Right atrium auricular region (tissue), 2 donors: ENCODE results near the gene MGMT. TPM values are rescaled to one million over a fixed set of nuclear protein-coding genes. Genes with fewer than 3 reads are reported as not detected.

Source experiments
- DNase-seq: peaks from one replicate; pipeline ENCODE4 v3.0.0-alpha.2; 2019; ENCODE audit warnings: low spot score
- H3K27ac ChIP-seq, 2 donors: fragments of 200-600 bp; sonication (generic); 1 replicate in 1 of 2; 2 replicates in 1 of 2; pipeline ENCODE4 v1.5.1; 2016 to 2019
- H3K27me3 ChIP-seq, 2 donors: fragments of 200-600 bp; sonication (generic); one replicate each; pipeline versions ENCODE4 v1.5.1 to v1.6.0; 2017 to 2019
- H3K36me3 ChIP-seq: fragments of 200-600 bp; sonication (generic); one replicate; pipeline ENCODE4 v1.5.1; 2016
- H3K4me1 ChIP-seq, 2 donors: fragments of 200-600 bp; sonication (generic); one replicate each; pipeline versions ENCODE4 v1.5.1 to v1.6.0; 2017 to 2019
- H3K4me3 ChIP-seq, 2 donors: fragments of 200-600 bp; sonication (generic); 1 replicate in 1 of 2; 2 replicates in 1 of 2; pipeline ENCODE4 v1.5.1; 2017 to 2019; ENCODE audit warnings: mild to moderate bottlenecking in 1 of 2, moderate library complexity in 1 of 2
- H3K9me3 ChIP-seq, 2 donors: fragments of 200-600 bp; sonication (generic); one replicate each; pipeline ENCODE4 v1.5.1; 2019
- CTCF ChIP-seq, 2 donors: fragments of 200-600 bp; sonication (generic); IDR thresholded peaks; one replicate each; pipeline ENCODE4 v1.5.1; 2019; ENCODE audit warnings: antibody characterized with exemption in 2 of 2
- total RNA-seq, 2 donors: library from RNA; depleted of rRNA; stranded (reverse); fragments of >200 nt; gene quantifications; one replicate each; pipeline ENCODE4 v1.1.0, GENCODE V29; 2016

The MGMT gene
- total RNA-seq, 2 donors from 2014 or later, result 18.2 to 19.2 TPM

GRCh38 chr10:129779126-129780111 is 312.4 kb downstream of the MGMT start:
- no peak for DNase-seq
- Histone ChIP-seq H3K36me3 (no peaks in the 10 kb centered on the region), H3K4me3 (no peak overlapping the region), H3K9me3 (no peaks in the 10 kb centered on the region), H3K27me3 (no peaks in the 10 kb centered on the region), H3K27ac (no peak overlapping the region), H3K4me1 (no peaks in the 10 kb centered on the region)
- TF ChIP-seq CTCF (IDR thresholded peaks at IDR 0.05), result no peak

GRCh38 chr10:129780198-129780597 is 313.2 kb downstream of the MGMT start:
- Histone ChIP-seq H3K4me1 (no peaks in the 10 kb centered on the region), H3K9me3 (no peaks in the 10 kb centered on the region), H3K4me3 (no peak overlapping the region), H3K27ac (no peak overlapping the region), H3K36me3 (no peaks in the 10 kb centered on the region), H3K27me3 (no peaks in the 10 kb centered on the region)
- TF ChIP-seq CTCF (IDR thresholded peaks at IDR 0.05), result no peak
- DNase-seq, result no peak

- no peak for TF ChIP-seq CTCF (IDR thresholded peaks at IDR 0.05)
- H3K4me3 ChIP-seq, result no peak overlapping the region
- no peak for DNase-seq
Measured at GRCh38 chr10:129780901-129781795, 314.1 kb downstream of the MGMT start.

GRCh38 chr10:129784291-129784690 is 317.2 kb downstream of the MGMT start:
- Histone ChIP-seq H3K4me3 (no peak overlapping the region), H3K27me3 (no peaks in the 10 kb centered on the region), H3K4me1 (no peaks in the 10 kb centered on the region), H3K9me3 (no peaks in the 10 kb centered on the region), H3K27ac (no peak overlapping the region), H3K36me3 (no peaks in the 10 kb centered on the region)
- no peak for TF ChIP-seq CTCF (IDR thresholded peaks at IDR 0.05)
- DNase-seq, result no peak

More at GRCh38 chr10:129780901-129781795, 314.1 kb downstream of the MGMT start:
- Histone ChIP-seq H3K4me1 (no peaks in the 10 kb centered on the region), H3K27me3 (no peaks in the 10 kb centered on the region), H3K27ac (no peak overlapping the region), H3K9me3 (no peaks in the 10 kb centered on the region), H3K36me3 (no peaks in the 10 kb centered on the region)

- H3K4me3 ChIP-seq, result no peak overlapping the region
- no peaks in the 10 kb centered on the region for H3K9me3 ChIP-seq
- H3K27me3 ChIP-seq, result no peaks in the 10 kb centered on the region
- H3K36me3 ChIP-seq, result no peaks in the 10 kb centered on the region
- H3K27ac ChIP-seq, result no peak overlapping the region
- H3K4me1 ChIP-seq, result no peaks in the 10 kb centered on the region
- no peak for DNase-seq
- TF ChIP-seq CTCF (IDR thresholded peaks at IDR 0.05), result no peak
Measured at GRCh38 chr10:129784891-129785290, 317.9 kb downstream of the MGMT start.
